ENCODE data around the gene FBXO31. TPM values are rescaled to one million over a fixed set of nuclear protein-coding genes. Genes with fewer than 3 reads are reported as not detected.

The FBXO31 gene
- total and polyA plus RNA-seq, 2 donors from 2014 or later = 12.5 to 34.9 TPM

DNA sequence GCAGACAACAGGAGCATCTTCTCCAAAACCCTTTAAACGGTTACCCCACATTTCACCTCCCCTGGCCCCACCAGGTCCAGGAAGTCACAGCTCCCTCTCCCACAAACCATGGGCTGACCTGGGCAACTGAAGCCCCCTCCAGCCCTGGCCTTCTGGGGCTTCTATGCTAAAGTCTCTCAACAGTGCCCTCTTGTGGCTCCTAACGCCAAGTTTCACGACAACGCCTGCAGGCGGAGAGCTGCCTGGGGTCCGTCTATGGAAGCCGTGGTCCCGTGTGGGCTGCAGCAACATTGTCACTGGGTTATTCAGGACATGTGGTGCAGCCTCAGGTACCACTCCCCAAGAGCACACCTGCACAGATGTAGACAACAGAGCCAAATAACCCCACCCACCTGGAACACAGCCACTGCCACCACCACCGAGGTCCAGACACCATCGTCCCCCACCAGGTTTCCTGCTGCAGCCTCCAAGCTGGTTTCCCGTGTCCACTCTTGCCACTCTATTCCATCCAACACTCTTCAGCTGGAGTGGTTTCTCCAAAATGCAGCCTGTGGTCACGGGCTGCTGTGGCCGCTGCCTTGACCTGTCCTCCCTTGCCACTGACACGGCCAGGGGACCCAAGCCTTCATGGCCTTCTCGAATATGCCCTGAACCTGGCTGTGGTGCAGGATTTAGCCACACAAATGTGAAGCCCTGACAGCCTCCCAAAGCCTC, 85.5 kb downstream of the FBXO31 start:
- Histone ChIP-seq H3K4me1 (ENCODE audit: control insufficient read depth in 2 of 3, insufficient read depth in 2 of 3, low read depth in 1 of 3, low read length in 3 of 3) (no peaks in the 10 kb centered on the region), H3K36me3 (ENCODE audit: control insufficient read depth in 2 of 3, insufficient read depth in 3 of 3, low read length in 3 of 3) (no peaks in the 10 kb centered on the region), H3K9ac (ENCODE audit: low read length in 3 of 3) (no peak overlapping the region), H3K27me3 (ENCODE audit: control insufficient read depth, insufficient read depth, low read length) (no peaks in the 10 kb centered on the region), H3K27ac (ENCODE audit: low read depth in 2 of 2, low read length in 2 of 2) (no peak overlapping the region), H3K4me3 (ENCODE audit: low read length in 3 of 3) (no peak overlapping the region), H3K9me3 (ENCODE audit: control insufficient read depth in 2 of 3, insufficient read depth in 1 of 3, low read length in 3 of 3) (no peaks in the 10 kb centered on the region)
- intact Hi-C loops (cut with DNase I) = no loop called here
- no peak for FAIRE-seq
- DNase-seq = peak in 3 of 5 donors; percentile 56 to 74 (median 56)
- TF ChIP-seq, protein P1, sequence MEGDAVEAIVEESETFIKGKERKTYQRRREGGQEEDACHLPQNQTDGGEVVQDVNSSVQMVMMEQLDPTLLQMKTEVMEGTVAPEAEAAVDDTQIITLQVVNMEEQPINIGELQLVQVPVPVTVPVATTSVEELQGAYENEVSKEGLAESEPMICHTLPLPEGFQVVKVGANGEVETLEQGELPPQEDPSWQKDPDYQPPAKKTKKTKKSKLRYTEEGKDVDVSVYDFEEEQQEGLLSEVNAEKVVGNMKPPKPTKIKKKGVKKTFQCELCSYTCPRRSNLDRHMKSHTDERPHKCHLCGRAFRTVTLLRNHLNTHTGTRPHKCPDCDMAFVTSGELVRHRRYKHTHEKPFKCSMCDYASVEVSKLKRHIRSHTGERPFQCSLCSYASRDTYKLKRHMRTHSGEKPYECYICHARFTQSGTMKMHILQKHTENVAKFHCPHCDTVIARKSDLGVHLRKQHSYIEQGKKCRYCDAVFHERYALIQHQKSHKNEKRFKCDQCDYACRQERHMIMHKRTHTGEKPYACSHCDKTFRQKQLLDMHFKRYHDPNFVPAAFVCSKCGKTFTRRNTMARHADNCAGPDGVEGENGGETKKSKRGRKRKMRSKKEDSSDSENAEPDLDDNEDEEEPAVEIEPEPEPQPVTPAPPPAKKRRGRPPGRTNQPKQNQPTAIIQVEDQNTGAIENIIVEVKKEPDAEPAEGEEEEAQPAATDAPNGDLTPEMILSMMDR (IDR thresholded peaks at IDR 0.05; ENCODE audit: borderline replicate concordance, extremely low read depth, insufficient read depth) = peak; percentile 43

DNA sequence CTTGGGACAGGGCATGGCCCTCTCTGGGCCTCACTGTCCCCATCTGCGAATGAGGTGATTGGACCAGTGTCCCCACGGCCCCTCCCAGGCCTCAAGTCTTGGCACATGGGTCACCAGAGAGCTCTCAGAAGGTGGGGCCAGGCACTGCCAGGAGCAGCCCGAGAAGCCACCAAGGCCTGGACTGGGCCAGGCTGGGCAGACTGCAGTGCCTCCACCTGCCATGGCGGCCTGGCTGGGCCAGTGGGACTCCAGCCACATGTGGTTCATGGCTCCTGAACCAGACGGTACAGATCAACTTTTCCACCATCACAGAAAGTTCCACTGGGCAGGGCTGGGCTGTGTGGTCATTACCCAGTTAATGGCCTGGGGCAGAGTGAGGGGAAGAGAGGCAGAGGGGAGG, 86.2 kb downstream of the FBXO31 start:
- H3K4me1 ChIP-seq (ENCODE audit: control insufficient read depth in 2 of 3, insufficient read depth in 2 of 3, low read depth in 1 of 3, low read length in 3 of 3) = no peaks in the 10 kb centered on the region
- no peak overlapping the region for H3K27ac ChIP-seq (ENCODE audit: low read depth in 2 of 2, low read length in 2 of 2)
- no peaks in the 10 kb centered on the region for H3K36me3 ChIP-seq (ENCODE audit: control insufficient read depth in 2 of 3, insufficient read depth in 3 of 3, low read length in 3 of 3)
- FAIRE-seq = no peak
- intact Hi-C loops (cut with DNase I) = no loop called here
- TF ChIP-seq, protein P1 (IDR thresholded peaks at IDR 0.05; ENCODE audit: borderline replicate concordance, extremely low read depth, insufficient read depth) = no peak
- H3K27me3 ChIP-seq (ENCODE audit: control insufficient read depth, insufficient read depth, low read length) = no peaks in the 10 kb centered on the region
- H3K9ac ChIP-seq (ENCODE audit: low read length in 3 of 3) = no peak overlapping the region
- H3K4me3 ChIP-seq (ENCODE audit: low read length in 3 of 3) = no peak overlapping the region
- no peaks in the 10 kb centered on the region for H3K9me3 ChIP-seq (ENCODE audit: control insufficient read depth in 2 of 3, insufficient read depth in 1 of 3, low read length in 3 of 3)
- no peak for DNase-seq

DNA sequence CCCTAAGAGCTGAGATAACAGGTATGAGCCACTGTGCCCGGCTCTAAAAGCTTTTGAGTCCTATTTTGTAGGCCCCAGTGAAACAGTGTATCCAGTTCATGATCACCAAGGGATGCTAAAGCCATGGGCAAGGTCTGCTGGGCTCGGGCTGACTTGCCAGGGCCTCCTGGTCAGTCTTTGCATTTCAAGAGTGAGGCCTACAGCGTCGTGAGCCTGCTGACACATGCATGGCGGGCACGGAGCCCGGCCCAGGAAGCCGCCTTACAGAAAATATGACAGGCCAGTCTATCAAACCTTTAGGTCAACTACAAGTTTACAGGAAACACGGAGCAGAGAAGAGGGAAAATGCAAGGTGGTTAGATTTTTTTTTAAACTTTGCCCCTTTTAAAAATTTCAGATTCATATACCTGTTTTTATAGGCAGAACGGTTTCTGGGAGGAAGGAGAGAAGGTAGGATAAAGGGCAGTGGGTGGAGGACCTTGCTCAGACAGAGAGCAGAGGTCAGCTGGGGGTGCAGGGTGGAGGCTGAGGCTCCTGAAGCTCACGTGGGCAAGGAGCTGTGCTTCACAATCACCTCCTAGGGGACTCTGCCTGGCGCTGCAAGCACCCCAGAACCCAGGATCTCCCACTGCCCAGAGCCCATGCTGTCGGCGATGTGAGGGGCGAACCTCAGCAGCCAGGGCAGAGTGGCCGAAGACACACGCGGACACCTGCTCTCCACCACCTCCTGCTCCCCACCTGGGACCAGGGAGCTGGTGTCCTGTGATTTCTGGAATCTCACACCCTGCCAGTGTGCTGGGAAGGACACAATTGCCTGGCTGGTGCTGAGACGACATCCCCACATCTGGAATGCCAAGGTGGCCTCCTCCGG, 87.7 kb downstream of the FBXO31 start:
- no peaks in the 10 kb centered on the region for H3K9me3 ChIP-seq (ENCODE audit: control insufficient read depth in 2 of 3, insufficient read depth in 1 of 3, low read length in 3 of 3)
- intact Hi-C loops (cut with DNase I) = no loop called here
- no peaks in the 10 kb centered on the region for H3K36me3 ChIP-seq (ENCODE audit: control insufficient read depth in 2 of 3, insufficient read depth in 3 of 3, low read length in 3 of 3)
- DNase-seq (no peak), FAIRE-seq (no peak)
- H3K4me1 ChIP-seq (ENCODE audit: control insufficient read depth in 2 of 3, insufficient read depth in 2 of 3, low read depth in 1 of 3, low read length in 3 of 3) = no peaks in the 10 kb centered on the region
- no peak overlapping the region for H3K4me3 ChIP-seq (ENCODE audit: low read length in 3 of 3)
- H3K27me3 ChIP-seq (ENCODE audit: control insufficient read depth, insufficient read depth, low read length) = no peaks in the 10 kb centered on the region
- TF ChIP-seq, protein P1 (IDR thresholded peaks at IDR 0.05; ENCODE audit: borderline replicate concordance, extremely low read depth, insufficient read depth) = no peak
- no peak overlapping the region for H3K27ac ChIP-seq (ENCODE audit: low read depth in 2 of 2, low read length in 2 of 2)
- H3K9ac ChIP-seq (ENCODE audit: low read length in 3 of 3) = no peak overlapping the region

Measured in kidney (tissue), 14 donors.